ENCODE results near the gene COA3. TPM values are rescaled to one million over a fixed set of nuclear protein-coding genes. Genes with fewer than 3 reads are reported as not detected.

COA3 gene
- total RNA-seq, 1 experiment from 2014 or later, result 74.2 TPM

- no peak overlapping the region for H3K4me2 ChIP-seq (ENCODE audit: insufficient read depth, insufficient read length, low read length)
Observed at GRCh38 chr17:42821176-42821575, 22.7 kb upstream of the COA3 start.

More at GRCh38 chr17:42821176-42821575, 22.7 kb upstream of the COA3 start:
- peaks cover 6% of the 10 kb centered on the region for H3K23me2 ChIP-seq (ENCODE audit: insufficient read length, low read depth, low read length, poor library complexity, severe bottlenecking)
- H3K27me3 Mint-ChIP-seq (ENCODE audit: low read depth), result no peaks in the 10 kb centered on the region; the same call in 1 of the 2 replicates
- H2BK20ac ChIP-seq (ENCODE audit: low read depth, low read length, poor library complexity, severe bottlenecking), result no peak overlapping the region
- no peak overlapping the region for H3K4ac ChIP-seq (ENCODE audit: low read depth, low read length)
- peaks cover 6 to 7% of the 10 kb centered on the region in 2 experiments for H3K4me1 Mint-ChIP-seq
- H4K91ac ChIP-seq (ENCODE audit: insufficient read length, low read depth, low read length), result no peak overlapping the region
- no peak overlapping the region for H4K5ac ChIP-seq (ENCODE audit: insufficient read length, low read depth, low read length)
- H3K23ac ChIP-seq (ENCODE audit: insufficient read length, low read depth, low read length), result no peak overlapping the region
- H2AK5ac ChIP-seq (ENCODE audit: insufficient read length, low read length), result no peak overlapping the region
- TF ChIP-seq, protein P1, sequence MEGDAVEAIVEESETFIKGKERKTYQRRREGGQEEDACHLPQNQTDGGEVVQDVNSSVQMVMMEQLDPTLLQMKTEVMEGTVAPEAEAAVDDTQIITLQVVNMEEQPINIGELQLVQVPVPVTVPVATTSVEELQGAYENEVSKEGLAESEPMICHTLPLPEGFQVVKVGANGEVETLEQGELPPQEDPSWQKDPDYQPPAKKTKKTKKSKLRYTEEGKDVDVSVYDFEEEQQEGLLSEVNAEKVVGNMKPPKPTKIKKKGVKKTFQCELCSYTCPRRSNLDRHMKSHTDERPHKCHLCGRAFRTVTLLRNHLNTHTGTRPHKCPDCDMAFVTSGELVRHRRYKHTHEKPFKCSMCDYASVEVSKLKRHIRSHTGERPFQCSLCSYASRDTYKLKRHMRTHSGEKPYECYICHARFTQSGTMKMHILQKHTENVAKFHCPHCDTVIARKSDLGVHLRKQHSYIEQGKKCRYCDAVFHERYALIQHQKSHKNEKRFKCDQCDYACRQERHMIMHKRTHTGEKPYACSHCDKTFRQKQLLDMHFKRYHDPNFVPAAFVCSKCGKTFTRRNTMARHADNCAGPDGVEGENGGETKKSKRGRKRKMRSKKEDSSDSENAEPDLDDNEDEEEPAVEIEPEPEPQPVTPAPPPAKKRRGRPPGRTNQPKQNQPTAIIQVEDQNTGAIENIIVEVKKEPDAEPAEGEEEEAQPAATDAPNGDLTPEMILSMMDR (conservative IDR thresholded peaks at IDR 0.05), result no peak
- no peak overlapping the region for H3K18ac ChIP-seq (ENCODE audit: insufficient read length, low read depth, low read length)
- H3K27me3 ChIP-seq (ENCODE audit: insufficient read depth, low read length), result no peaks in the 10 kb centered on the region
- no peak for DNase-seq
- no peaks in the 10 kb centered on the region for H4K20me1 ChIP-seq (ENCODE audit: control insufficient read depth, insufficient read depth, insufficient read length)
- H4K8ac ChIP-seq (replicated peaks; ENCODE audit: insufficient read length, low read depth, low read length), result no peak overlapping the region
- H2BK5ac ChIP-seq (ENCODE audit: insufficient read length, low read length), result no peak overlapping the region
- no peak overlapping the region for H3K14ac ChIP-seq (ENCODE audit: insufficient read depth, low read length)
- H3K4me1 ChIP-seq (ENCODE audit: insufficient read depth, low read length), result no peaks in the 10 kb centered on the region
- H2BK120ac ChIP-seq (ENCODE audit: low read depth, low read length, poor library complexity, severe bottlenecking), result no peak overlapping the region
- no peak overlapping the region for H2BK12ac ChIP-seq (ENCODE audit: insufficient read length, low read depth, low read length)
- H3K9me3 Mint-ChIP-seq, result no peaks in the 10 kb centered on the region
- WGBS (ENCODE audit: extremely low coverage, insufficient read length, low lambda C conversion rate), result no CpG with 5 or more reads among the region's 7 CpGs
- no peak overlapping the region for H3K27ac ChIP-seq (ENCODE audit: insufficient read length, low read depth, low read length)
- H3K36me3 Mint-ChIP-seq (ENCODE audit: insufficient read depth in 1 of 3, low read depth in 3 of 3), result peaks cover 19 to 57% (median 40%) of the 10 kb centered on the region in 3 experiments
- no peak overlapping the region for H3K9ac ChIP-seq (ENCODE audit: extremely low read depth, insufficient read length, low read length)
- H3K4me3 Mint-ChIP-seq, result no peak overlapping the region
- H3K56ac ChIP-seq (ENCODE audit: insufficient read length, low read depth, low read length), result no peak overlapping the region
- H2AFZ ChIP-seq (ENCODE audit: low read length), result no peak overlapping the region
- H3T11ph ChIP-seq (ENCODE audit: low read length), result no peak overlapping the region
- peaks cover 3% of the 10 kb centered on the region; the same call in 1 of the 2 replicates for H3K79me2 ChIP-seq (ENCODE audit: insufficient read depth, low read length)
- H3K79me1 ChIP-seq (ENCODE audit: insufficient read depth, low read depth, low read length, poor library complexity, severe bottlenecking), result no peaks in the 10 kb centered on the region
- no peak overlapping the region for H2BK15ac ChIP-seq (ENCODE audit: low read depth, low read length)
- H3K9me3 ChIP-seq (ENCODE audit: control insufficient read depth, low read depth, low read length), result no peaks in the 10 kb centered on the region
- no peak overlapping the region for H3K27ac Mint-ChIP-seq

Data from H9 (cell line).